ENCODE results near the gene RDH5.

DNA sequence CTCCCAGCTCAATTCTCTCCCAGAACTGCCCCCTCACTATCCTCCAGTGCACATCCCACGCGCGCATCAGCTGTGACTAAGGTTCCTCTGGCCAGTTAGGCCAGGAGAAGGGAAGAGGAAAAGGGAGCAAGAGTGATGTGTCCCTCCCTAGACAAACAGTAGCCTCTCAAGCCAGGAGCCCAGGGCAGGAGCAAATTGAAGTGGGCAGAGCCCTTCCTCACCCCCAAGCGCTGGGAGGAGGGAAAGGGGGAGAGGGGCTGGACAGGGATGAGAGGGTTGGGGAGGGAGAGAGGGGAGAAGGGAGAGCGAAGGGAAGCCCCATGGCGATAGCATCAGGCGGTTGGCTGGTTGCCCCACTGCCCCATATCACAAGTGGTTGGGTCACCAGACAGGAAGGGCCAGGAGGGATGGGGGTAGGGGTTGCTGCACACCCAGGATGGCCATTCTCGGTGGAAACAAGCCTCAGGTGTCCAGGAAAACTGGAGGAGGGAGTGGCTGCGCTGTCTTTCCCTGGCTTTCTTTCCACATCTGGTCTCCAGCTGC lies 7.5 kb downstream of the RDH5 start:
- TF ChIP-seq, protein P1, sequence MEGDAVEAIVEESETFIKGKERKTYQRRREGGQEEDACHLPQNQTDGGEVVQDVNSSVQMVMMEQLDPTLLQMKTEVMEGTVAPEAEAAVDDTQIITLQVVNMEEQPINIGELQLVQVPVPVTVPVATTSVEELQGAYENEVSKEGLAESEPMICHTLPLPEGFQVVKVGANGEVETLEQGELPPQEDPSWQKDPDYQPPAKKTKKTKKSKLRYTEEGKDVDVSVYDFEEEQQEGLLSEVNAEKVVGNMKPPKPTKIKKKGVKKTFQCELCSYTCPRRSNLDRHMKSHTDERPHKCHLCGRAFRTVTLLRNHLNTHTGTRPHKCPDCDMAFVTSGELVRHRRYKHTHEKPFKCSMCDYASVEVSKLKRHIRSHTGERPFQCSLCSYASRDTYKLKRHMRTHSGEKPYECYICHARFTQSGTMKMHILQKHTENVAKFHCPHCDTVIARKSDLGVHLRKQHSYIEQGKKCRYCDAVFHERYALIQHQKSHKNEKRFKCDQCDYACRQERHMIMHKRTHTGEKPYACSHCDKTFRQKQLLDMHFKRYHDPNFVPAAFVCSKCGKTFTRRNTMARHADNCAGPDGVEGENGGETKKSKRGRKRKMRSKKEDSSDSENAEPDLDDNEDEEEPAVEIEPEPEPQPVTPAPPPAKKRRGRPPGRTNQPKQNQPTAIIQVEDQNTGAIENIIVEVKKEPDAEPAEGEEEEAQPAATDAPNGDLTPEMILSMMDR (conservative IDR thresholded peaks at IDR 0.05): no peak
- TF ChIP-seq ZFX (IDR thresholded peaks at IDR 0.05): no peak

Data from C4-2B (cell line).